GM21381 (cell line): ENCODE measurements around the gene PLTP.

Experiments
- ATAC-seq: cut with Tn5 transposase; IDR thresholded peaks from one replicate; pipeline ENCODE4 v1.9.1; 2021; ENCODE audit warnings: mild to moderate bottlenecking, moderate library complexity; ENCODE audit not compliant: unreplicated experiment

Gene PLTP

DNA sequence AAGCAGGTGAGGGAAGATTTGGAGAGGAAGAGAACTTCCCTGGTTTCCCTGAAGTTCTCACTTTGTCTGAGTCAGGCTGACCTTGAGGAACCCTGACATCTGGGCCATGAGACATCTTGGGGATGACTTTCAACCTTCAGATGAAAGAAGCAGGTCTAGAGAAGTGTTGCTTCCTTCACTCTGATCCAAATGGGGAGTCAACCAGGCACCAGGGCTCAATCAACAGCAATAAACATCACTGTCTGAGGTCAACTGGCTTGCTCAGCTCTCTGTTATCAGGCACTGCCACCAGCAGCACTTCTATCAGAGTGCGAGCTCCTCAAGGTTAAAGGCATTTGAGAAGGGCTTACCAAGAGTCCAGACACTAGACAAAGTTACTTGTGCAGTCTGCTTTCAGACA lies 61.0 kb downstream of the PLTP start:
- ATAC-seq, result no peak

DNA sequence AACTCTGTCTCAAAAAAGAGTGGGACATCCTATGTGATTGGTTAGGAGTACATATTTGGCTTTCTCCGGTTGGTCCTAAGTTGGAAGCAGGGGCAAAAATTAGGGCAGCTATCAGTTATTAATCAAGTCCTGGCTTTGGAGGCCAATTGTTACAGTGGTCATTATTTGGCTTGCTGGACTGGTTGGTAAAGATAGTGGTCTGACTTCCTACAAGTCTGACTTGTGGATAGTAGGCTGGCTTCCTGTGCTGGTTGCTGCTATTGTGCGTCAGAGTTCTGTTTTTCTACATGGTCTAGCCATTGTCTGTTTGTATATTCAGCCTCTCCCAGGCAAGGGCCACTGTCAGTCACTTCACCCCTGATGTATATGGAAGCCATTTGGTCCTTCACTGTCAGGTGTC lies 61.7 kb downstream of the PLTP start:
- ATAC-seq, result no peak

DNA sequence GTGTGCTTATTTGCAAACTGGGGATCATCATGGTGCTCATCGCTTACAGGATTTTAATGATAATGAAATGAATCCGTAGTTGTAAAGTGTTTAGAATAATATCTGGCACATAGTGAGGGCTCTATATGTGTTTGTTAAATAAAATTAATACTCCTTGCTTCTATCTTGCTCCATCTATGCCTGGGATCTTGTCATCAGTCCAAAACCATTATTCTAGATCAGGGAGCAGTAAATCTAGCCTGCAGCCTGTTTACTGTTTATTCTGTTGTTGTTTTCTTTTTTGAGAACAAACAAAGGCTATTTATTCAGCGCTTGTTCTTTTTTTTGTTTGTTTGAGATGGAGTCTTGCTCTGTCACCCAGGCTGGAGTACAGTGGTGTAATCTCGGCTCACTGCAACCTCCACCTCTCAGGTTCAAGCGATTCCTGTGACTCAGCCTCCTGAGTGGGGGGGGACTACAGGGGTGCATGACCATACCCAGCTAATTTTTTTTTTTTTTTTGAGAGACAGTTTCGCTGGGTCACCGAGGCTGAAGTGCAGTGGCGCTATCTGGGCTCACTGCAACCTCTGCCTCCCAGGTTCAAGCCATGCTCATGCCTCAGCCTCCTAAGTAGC lies 62.9 kb downstream of the PLTP start:
- no peak for ATAC-seq
